ENCODE results near the gene CELSR1.

Gene CELSR1

DNA sequence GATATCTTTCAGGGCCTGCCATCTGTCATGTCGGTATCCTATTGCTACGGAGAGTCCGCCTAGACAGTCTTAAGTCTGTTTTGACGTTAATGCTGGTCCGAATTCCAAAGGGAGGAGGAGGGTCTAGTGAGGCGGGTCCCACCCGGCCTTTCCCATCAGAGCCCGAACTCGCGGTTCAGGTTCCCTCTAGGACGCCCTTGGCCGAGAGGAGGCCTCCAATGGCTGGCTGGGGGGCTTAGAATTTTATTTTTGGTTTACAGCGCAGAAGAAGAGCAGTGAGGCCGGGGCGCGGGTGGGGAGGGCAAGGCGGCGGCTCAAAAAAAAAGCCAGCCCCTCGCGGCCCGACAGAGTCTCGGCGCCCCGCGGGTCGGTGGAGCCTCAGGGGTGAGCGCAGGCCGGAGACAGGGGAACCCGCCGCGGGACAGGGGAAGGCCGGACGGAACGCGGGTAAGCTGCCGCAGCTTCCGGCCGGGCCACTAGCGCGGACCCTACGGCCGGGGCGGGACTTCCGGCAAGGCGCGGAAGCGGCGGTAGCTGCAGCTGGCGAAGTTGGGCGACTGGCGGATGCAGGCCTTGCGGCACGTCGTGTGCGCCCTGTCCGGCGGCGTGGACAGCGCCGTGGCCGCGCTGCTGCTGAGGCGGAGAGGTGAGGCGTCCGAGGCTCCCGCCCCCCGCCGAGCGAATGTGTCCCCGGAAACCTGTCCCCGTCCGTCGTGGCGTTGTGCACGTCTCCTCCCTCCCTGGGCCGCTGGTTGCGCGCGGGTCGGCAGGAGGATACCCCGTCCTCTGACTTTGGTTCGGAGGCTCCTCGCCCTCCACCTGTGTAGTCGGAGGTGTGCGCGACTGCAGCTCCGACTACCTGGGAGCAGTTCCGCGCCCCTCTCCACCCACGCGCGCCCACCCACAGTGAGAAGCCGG, 202.0 kb downstream of the CELSR1 start, which contains the start of gene TRMU:
Gene TRMU, plus strand, starts transcription at position 514 of the 918 bp plus-strand sequence. Its CDS starts 51 bp downstream, at position 565.
- Histone ChIP-seq H3K9me3 (ENCODE audit: low read length) (no peaks in the 10 kb centered on the region), H2AFZ (ENCODE audit: low read depth, low read length) (peak within 1 kb of the TSS; percentile 92), H3K4me1 (ENCODE audit: insufficient read depth, low read length) (peaks cover 9% of the 10 kb centered on the region), H3K4me3 (ENCODE audit: low read length) (peak within 1 kb of the TSS; percentile 71), H3K36me3 (ENCODE audit: insufficient read depth, low read length) (peaks cover 44% of the 10 kb centered on the region), H3K27me3 (ENCODE audit: insufficient read depth, low read length) (no peaks in the 10 kb centered on the region)

DNA sequence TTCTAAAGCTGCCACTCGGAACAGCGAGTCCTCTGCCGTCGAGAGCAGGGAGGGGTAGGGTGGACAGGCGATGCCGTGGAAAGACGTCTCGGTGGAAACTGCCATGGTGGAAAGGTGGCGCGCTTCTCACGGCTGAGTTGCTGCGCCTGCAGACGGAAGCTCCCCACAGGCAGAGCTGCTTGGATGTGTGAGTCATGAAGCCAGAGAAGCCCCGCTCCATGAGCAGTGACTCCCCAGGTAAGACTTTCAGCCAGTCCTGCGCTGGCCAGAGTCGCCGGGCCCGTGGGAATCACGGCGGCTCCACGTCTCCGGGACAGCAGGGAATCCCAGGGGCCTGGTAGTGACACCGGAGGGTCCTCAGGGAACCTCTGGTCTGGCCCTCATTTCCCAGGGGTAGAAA, 205.9 kb downstream of the CELSR1 start:
- H3K36me3 ChIP-seq (ENCODE audit: insufficient read depth, low read length) = peaks cover 48% of the 10 kb centered on the region
- peaks cover 2% of the 10 kb centered on the region for H3K4me1 ChIP-seq (ENCODE audit: insufficient read depth, low read length)
- no peaks in the 10 kb centered on the region for H3K9me3 ChIP-seq (ENCODE audit: low read length)
- no peak overlapping the region for H2AFZ ChIP-seq (ENCODE audit: low read depth, low read length)
- H3K27me3 ChIP-seq (ENCODE audit: insufficient read depth, low read length) = no peaks in the 10 kb centered on the region
- no peak overlapping the region for H3K4me3 ChIP-seq (ENCODE audit: low read length)

DNA sequence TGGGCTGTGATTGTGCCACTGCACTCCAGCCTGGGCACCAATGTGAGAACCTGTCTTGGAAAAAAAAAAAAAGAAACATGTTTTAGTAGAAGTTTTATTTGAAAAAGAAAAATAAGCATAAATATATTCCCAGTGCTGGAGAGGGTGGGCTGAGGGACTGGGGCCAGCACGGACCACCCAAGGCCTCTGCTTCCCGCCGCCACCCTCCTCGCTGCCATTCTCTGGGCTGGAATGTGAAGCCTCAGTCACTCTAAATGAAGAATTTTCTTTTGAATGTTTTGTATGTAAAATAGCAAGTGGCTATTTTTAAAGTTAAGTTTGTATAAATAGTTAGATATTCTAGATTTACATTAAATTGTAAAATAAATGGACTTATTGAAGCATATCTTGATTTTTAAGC, 207.0 kb downstream of the CELSR1 start:
- Histone ChIP-seq H3K9me3 (ENCODE audit: low read length) (no peaks in the 10 kb centered on the region), H2AFZ (ENCODE audit: low read depth, low read length) (no peak overlapping the region), H3K36me3 (ENCODE audit: insufficient read depth, low read length) (peaks cover 59% of the 10 kb centered on the region), H3K4me3 (ENCODE audit: low read length) (no peak overlapping the region), H3K4me1 (ENCODE audit: insufficient read depth, low read length) (no peaks in the 10 kb centered on the region), H3K27me3 (ENCODE audit: insufficient read depth, low read length) (no peaks in the 10 kb centered on the region)

DNA sequence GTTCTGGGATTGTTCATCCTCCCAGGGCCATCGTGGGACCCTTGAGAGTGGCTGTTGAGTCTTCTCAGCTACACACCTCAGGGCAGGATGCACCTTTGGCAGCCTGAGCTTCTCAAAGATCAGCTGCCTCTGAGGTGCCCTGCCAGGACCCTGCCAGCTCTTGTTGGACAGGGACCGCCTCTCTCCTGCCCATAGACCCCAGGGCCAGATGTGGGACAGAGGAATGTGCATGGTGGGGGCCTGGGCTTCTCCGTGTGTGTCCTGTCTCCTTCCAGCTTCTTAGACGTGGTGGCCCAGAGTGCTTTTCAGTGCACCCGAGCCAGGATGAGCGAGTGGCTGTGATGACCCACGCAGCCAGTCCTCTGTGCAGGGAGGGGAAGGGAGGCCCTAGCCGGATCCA, 207.8 kb downstream of the CELSR1 start:
- H3K4me1 ChIP-seq (ENCODE audit: insufficient read depth, low read length) = no peaks in the 10 kb centered on the region

DNA sequence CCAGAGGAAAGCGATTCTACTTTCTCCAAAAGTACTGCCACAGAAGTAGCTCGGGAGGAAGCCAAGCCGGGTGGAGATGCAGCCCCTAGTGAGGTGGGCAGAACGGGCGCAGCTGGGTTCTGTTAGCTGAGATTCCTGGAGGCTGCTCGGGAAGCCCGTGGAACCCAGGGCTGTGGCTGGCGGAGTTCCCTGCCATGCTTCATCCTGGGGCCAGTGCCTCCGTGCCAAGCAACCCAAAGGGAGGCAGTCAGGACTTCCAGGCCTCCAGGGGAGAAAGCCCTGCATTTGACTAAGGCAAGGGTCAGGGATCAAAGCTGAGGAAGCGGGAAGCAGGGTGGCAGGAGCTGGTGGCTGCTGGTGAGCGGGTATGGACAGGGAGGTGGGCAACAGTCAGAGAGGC, 208.6 kb downstream of the CELSR1 start:
- H3K4me3 ChIP-seq (ENCODE audit: low read length) = no peak overlapping the region
- no peak overlapping the region for H2AFZ ChIP-seq (ENCODE audit: low read depth, low read length)
- H3K9me3 ChIP-seq (ENCODE audit: low read length) = no peaks in the 10 kb centered on the region
- H3K27me3 ChIP-seq (ENCODE audit: insufficient read depth, low read length) = no peaks in the 10 kb centered on the region
- no peaks in the 10 kb centered on the region for H3K4me1 ChIP-seq (ENCODE audit: insufficient read depth, low read length)
- peaks cover 63% of the 10 kb centered on the region for H3K36me3 ChIP-seq (ENCODE audit: insufficient read depth, low read length)

More for the DNA sequence above, 207.8 kb downstream of the CELSR1 start:
- Histone ChIP-seq H3K27me3 (ENCODE audit: insufficient read depth, low read length) (no peaks in the 10 kb centered on the region), H3K36me3 (ENCODE audit: insufficient read depth, low read length) (peaks cover 62% of the 10 kb centered on the region), H3K9me3 (ENCODE audit: low read length) (no peaks in the 10 kb centered on the region), H2AFZ (ENCODE audit: low read depth, low read length) (no peak overlapping the region), H3K4me3 (ENCODE audit: low read length) (no peak overlapping the region)

DNA sequence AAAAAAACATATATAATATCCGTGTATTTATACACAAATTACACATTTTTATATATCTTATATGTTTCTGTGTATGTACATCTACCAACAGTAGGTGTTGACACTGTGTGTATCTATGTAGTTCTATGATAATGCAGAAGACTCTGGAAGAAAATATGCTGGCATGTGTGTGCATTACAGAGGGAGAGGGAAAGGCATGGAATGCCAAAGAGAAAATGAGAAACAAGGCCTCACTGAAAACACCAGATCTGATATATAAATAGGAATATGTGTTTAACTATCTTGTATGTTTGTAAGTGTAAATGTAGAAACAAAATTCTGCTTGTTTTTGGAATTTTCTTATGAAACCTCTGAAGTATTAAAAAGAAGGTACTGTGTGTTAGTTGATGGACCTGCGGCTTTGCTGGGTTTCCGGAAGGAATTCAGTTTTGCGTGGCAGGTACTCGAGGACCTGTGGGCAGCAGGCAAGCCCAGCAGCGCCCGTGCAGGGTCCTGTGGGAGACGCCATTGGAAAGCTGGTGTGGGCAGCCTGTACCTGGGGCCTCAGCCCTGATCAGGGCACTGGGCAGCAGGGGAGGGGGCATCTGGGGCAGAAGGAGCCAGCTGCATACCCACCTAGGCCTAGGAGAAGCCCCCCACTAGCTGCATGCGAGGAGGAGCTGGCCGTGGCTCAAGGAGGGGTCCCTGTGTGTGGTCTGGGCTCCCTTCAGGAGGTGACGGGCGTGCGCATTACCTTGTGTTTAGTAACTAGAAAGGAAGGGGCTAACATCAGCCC, 209.5 kb downstream of the CELSR1 start:
- H3K4me3 ChIP-seq (ENCODE audit: low read length) = no peak overlapping the region
- H3K9me3 ChIP-seq (ENCODE audit: low read length) = no peaks in the 10 kb centered on the region
- H2AFZ ChIP-seq (ENCODE audit: low read depth, low read length) = no peak overlapping the region
- no peaks in the 10 kb centered on the region for H3K27me3 ChIP-seq (ENCODE audit: insufficient read depth, low read length)
- H3K36me3 ChIP-seq (ENCODE audit: insufficient read depth, low read length) = peaks cover 68% of the 10 kb centered on the region
- no peaks in the 10 kb centered on the region for H3K4me1 ChIP-seq (ENCODE audit: insufficient read depth, low read length)

DNA sequence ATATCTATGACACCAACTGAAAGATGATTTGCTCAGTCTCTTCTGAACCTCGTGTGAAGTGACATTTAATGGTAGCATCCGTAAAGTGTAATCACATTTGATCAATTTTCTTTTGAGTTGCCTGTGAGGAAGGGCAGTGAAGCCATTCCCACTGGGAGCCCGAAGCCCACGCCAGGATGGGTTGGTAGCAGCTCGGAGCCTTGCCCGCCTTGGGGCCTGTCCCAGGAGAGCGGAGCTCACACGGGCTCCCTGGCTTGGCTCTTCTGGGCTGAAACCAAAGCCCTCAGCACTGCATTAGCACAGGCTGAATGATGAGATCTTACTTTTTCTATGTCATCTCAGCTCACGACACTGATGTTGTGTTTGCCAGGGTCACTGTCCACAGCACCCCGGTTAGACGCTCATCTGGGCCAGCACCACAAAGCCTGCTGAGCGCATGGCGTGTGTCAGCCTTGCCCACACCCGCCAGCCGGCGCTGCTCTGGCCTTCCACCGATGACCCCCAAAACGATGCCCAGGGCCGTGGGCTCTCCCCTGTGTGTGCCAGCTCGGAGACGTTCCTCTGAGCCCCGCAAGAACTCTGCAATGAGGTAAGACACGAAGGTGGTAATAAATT, 211.2 kb downstream of the CELSR1 start:
- Histone ChIP-seq H3K4me3 (ENCODE audit: low read length) (no peak overlapping the region), H3K36me3 (ENCODE audit: insufficient read depth, low read length) (peaks cover 70% of the 10 kb centered on the region), H3K4me1 (ENCODE audit: insufficient read depth, low read length) (no peaks in the 10 kb centered on the region), H3K9me3 (ENCODE audit: low read length) (no peaks in the 10 kb centered on the region), H3K27me3 (ENCODE audit: insufficient read depth, low read length) (no peaks in the 10 kb centered on the region), H2AFZ (ENCODE audit: low read depth, low read length) (no peak overlapping the region)

DNA sequence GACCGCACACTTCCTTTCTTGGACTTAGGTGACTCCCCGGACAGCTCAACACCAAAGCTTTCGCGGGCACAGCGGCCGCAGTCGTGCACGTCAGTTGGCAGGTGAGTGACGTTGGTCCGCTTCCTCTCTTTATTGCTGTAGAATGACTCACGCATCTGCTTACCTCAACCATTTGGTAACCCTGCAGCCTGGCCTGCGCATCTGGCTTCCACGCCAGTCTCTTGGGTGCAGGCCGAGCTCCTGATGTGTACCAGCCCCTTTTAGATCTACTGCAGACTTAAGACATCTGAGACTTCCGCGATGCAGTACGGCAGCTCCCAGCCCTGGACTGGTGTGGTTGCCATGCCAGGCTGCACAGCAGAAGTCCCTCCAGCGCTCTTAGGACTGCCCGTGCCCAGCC, 214.3 kb downstream of the CELSR1 start:
- H3K9me3 ChIP-seq (ENCODE audit: low read length) = no peaks in the 10 kb centered on the region
- H3K27me3 ChIP-seq (ENCODE audit: insufficient read depth, low read length) = no peaks in the 10 kb centered on the region
- H3K36me3 ChIP-seq (ENCODE audit: insufficient read depth, low read length) = peaks cover 61% of the 10 kb centered on the region
- no peaks in the 10 kb centered on the region for H3K4me1 ChIP-seq (ENCODE audit: insufficient read depth, low read length)
- H3K4me3 ChIP-seq (ENCODE audit: low read length) = no peak overlapping the region
- no peak overlapping the region for H2AFZ ChIP-seq (ENCODE audit: low read depth, low read length)

DNA sequence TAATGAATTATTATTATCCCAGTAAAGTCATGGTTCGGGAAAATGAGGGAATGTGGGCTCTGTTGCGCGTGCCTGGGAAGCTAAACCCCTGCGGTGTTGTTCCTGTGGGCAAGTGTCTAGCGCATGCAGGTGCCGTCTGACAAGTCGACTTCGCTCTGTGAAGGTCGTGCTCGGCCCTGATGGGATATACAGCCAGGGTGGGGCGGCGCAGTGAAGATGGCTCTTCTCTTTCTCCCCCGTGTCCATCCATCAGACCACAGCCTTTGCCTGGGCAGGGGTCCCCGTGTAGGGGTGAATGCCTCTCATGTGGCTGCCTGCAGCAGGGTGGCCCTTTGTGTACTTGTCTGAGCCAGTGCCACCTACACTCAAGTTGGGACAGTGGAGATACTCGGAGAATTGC, 214.7 kb downstream of the CELSR1 start:
- no peak overlapping the region for H3K4me3 ChIP-seq (ENCODE audit: low read length)
- H2AFZ ChIP-seq (ENCODE audit: low read depth, low read length) = no peak overlapping the region
- H3K27me3 ChIP-seq (ENCODE audit: insufficient read depth, low read length) = no peaks in the 10 kb centered on the region
- H3K36me3 ChIP-seq (ENCODE audit: insufficient read depth, low read length) = peaks cover 61% of the 10 kb centered on the region
- no peaks in the 10 kb centered on the region for H3K4me1 ChIP-seq (ENCODE audit: insufficient read depth, low read length)
- no peaks in the 10 kb centered on the region for H3K9me3 ChIP-seq (ENCODE audit: low read length)

DNA sequence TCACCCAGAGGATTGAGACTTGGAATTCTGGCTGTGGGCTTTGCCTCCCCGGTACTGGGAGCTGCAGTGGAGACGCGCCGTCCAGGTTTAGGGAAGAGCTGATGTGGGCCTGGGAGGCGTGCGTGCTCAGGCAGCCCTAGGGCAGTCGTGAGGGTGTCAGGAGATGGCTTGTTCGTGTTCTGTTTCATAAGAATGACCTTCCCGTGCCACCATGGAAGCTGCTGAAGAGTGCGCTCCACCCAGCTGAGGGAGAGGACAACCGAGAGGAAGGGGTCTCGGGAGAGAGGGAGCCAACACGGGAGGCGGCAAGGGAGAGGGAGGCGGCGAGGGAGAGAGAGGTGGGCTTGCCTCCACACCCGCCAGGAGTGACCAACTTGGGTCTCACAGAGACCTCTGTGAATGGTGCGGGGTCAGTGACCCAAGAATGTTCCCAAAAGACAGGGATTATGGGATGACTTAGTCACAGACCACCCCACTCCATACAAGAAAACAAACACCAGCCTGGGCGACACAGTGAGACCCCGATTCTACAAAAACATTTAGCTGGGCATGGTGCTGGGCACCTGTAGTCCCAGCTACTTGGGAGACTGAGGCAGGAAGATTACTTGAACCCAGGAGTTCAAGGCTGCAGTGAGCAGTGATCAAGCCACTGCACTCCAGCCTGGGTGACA, 216.6 kb downstream of the CELSR1 start:
- no peak overlapping the region for H3K4me3 ChIP-seq (ENCODE audit: low read length)
- peaks cover 59% of the 10 kb centered on the region for H3K36me3 ChIP-seq (ENCODE audit: insufficient read depth, low read length)

DNA sequence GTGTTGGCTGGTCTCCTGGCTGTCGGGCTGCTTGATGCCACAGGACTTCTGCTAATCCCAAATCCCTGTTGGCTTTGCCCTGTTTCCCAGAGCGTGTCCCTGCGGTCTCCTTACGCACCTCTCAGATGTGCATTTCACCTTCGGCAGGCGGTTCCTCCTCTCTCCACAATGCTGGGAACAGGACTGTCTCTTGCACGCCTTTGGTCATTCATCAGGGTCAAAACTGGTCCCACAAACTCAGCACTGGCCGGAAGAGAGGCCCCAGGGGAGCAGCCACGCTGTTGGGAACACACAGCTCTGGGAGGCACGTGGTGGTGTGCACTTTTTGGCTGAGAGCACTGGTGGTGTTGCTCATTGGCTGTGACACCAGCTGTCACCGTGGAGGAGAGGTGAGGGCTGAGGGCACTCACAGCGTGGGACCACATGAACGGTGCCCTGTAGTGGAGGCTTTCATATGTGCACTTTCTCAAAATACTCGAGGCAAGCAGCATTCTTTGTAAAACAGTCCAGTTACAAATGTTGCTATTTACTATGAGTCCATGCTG, 217.2 kb downstream of the CELSR1 start:
- Histone ChIP-seq H3K27me3 (ENCODE audit: insufficient read depth, low read length) (no peaks in the 10 kb centered on the region), H3K4me1 (ENCODE audit: insufficient read depth, low read length) (no peaks in the 10 kb centered on the region), H3K9me3 (ENCODE audit: low read length) (no peaks in the 10 kb centered on the region), H3K36me3 (ENCODE audit: insufficient read depth, low read length) (peaks cover 55% of the 10 kb centered on the region), H3K4me3 (ENCODE audit: low read length) (no peak overlapping the region), H2AFZ (ENCODE audit: low read depth, low read length) (no peak overlapping the region)

More for the DNA sequence above, 216.6 kb downstream of the CELSR1 start:
- Histone ChIP-seq H2AFZ (ENCODE audit: low read depth, low read length) (no peak overlapping the region), H3K9me3 (ENCODE audit: low read length) (no peaks in the 10 kb centered on the region), H3K27me3 (ENCODE audit: insufficient read depth, low read length) (no peaks in the 10 kb centered on the region), H3K4me1 (ENCODE audit: insufficient read depth, low read length) (no peaks in the 10 kb centered on the region)

DNA sequence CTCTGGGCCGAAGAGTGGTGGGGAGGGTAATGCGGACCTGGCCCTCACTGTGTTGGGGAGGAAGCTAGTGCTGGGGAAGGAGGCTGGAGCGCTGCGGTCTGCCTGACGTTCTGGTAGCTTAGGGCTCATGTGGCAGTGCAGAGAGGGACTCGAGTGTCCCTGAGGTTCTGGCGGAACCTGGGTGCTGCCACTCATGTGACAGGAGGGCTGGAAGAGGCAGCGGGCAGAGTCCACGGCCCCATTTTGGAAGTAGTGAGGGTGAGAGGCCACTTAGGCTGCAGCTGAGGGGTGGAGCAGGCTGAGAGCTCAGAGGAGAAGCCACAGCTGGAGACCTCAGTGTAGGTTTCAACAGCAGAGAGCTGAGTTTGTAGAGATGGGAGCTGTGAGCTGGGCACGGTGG, 218.1 kb downstream of the CELSR1 start:
- H3K4me1 ChIP-seq (ENCODE audit: insufficient read depth, low read length) = no peaks in the 10 kb centered on the region
- no peak overlapping the region for H2AFZ ChIP-seq (ENCODE audit: low read depth, low read length)
- H3K4me3 ChIP-seq (ENCODE audit: low read length) = no peak overlapping the region
- no peaks in the 10 kb centered on the region for H3K27me3 ChIP-seq (ENCODE audit: insufficient read depth, low read length)
- H3K36me3 ChIP-seq (ENCODE audit: insufficient read depth, low read length) = peaks cover 51% of the 10 kb centered on the region
- no peaks in the 10 kb centered on the region for H3K9me3 ChIP-seq (ENCODE audit: low read length)

Measured in neuron (in vitro differentiated cells).